ENCODE data around the gene FRMD4A.
A peak's percentile ranks its signal among the peaks of the same experiment; 100 is the strongest.
"Not testable (repeated sequence)": the region's sequence is repeated elsewhere in the genome, so short reads cannot be mapped to it uniquely, and the experiment has no call there.

The FRMD4A gene

GRCh38 chr10:13773043-13773442, 557.7 kb downstream of the FRMD4A start:
- no peak for TF ChIP-seq POLR2A (IDR thresholded peaks at IDR 0.05; ENCODE audit: extremely low read depth, insufficient read length)
- TF ChIP-seq CTCF (IDR thresholded peaks at IDR 0.05; ENCODE audit: low read depth, low read length), result no peak
- no peak for TF ChIP-seq MAX (IDR thresholded peaks at IDR 0.05; ENCODE audit: low read depth, low read length)
- no peak for TF ChIP-seq MYC (IDR thresholded peaks at IDR 0.05; ENCODE audit: low read depth, low read length)
- H3K4me3 ChIP-seq (ENCODE audit: low read depth, low read length), result no peak overlapping the region
- peak; percentile 19 for DNase-seq (ENCODE audit: low read depth)

- TF ChIP-seq MYC (IDR thresholded peaks at IDR 0.05; ENCODE audit: low read depth, low read length) (no peak), POLR2A (IDR thresholded peaks at IDR 0.05; ENCODE audit: extremely low read depth, insufficient read length) (no peak), CTCF (IDR thresholded peaks at IDR 0.05; ENCODE audit: low read depth, low read length) (no peak), MAX (IDR thresholded peaks at IDR 0.05; ENCODE audit: low read depth, low read length) (no peak)
Observed at GRCh38 chr10:13771992-13772391, 558.7 kb downstream of the FRMD4A start.

GRCh38 chr10:13770760-13771493, 559.8 kb downstream of the FRMD4A start:
- TF ChIP-seq POLR2A (IDR thresholded peaks at IDR 0.05; ENCODE audit: extremely low read depth, insufficient read length), result no peak
- no peak for TF ChIP-seq MAX (IDR thresholded peaks at IDR 0.05; ENCODE audit: low read depth, low read length)
- TF ChIP-seq CTCF (IDR thresholded peaks at IDR 0.05; ENCODE audit: low read depth, low read length), result no peak
- TF ChIP-seq MYC (IDR thresholded peaks at IDR 0.05; ENCODE audit: low read depth, low read length), result no peak
- no peak overlapping the region for H3K4me3 ChIP-seq (ENCODE audit: low read depth, low read length)
- DNase-seq (ENCODE audit: low read depth), result no peak

More at GRCh38 chr10:13771992-13772391, 558.7 kb downstream of the FRMD4A start:
- DNase-seq (ENCODE audit: low read depth), result no peak
- H3K4me3 ChIP-seq (ENCODE audit: low read depth, low read length), result no peak overlapping the region

- H3K4me3 ChIP-seq (ENCODE audit: low read depth, low read length), result no peak overlapping the region
- DNase-seq (ENCODE audit: low read depth), result peak; percentile 80
- no peak for TF ChIP-seq MYC (IDR thresholded peaks at IDR 0.05; ENCODE audit: low read depth, low read length)
- no peak for TF ChIP-seq CTCF (IDR thresholded peaks at IDR 0.05; ENCODE audit: low read depth, low read length)
- TF ChIP-seq POLR2A (IDR thresholded peaks at IDR 0.05; ENCODE audit: extremely low read depth, insufficient read length), result no peak
- no peak for TF ChIP-seq MAX (IDR thresholded peaks at IDR 0.05; ENCODE audit: low read depth, low read length)
Observed at GRCh38 chr10:13769946-13770345, 560.8 kb downstream of the FRMD4A start.

GRCh38 chr10:13767676-13768178, 563.0 kb downstream of the FRMD4A start:
- TF ChIP-seq MAX (IDR thresholded peaks at IDR 0.05; ENCODE audit: low read depth, low read length), result no peak
- TF ChIP-seq CTCF (IDR thresholded peaks at IDR 0.05; ENCODE audit: low read depth, low read length), result no peak
- TF ChIP-seq POLR2A (IDR thresholded peaks at IDR 0.05; ENCODE audit: extremely low read depth, insufficient read length), result no peak
- TF ChIP-seq MYC (IDR thresholded peaks at IDR 0.05; ENCODE audit: low read depth, low read length), result no peak
- no peak for DNase-seq (ENCODE audit: low read depth)
- H3K4me3 ChIP-seq (ENCODE audit: low read depth, low read length), result no peak overlapping the region

GRCh38 chr10:13767148-13767547, 563.6 kb downstream of the FRMD4A start:
- DNase-seq (ENCODE audit: low read depth); H3K4me3 ChIP-seq (ENCODE audit: low read depth, low read length): not testable (repeated sequence)

Data from NB4 (cell line).